ENCODE data around the gene UTF1.

GRCh38 chr10:133190225-133190624 lies 39.8 kb upstream of the UTF1 start:
- TF ChIP-seq, protein P1, sequence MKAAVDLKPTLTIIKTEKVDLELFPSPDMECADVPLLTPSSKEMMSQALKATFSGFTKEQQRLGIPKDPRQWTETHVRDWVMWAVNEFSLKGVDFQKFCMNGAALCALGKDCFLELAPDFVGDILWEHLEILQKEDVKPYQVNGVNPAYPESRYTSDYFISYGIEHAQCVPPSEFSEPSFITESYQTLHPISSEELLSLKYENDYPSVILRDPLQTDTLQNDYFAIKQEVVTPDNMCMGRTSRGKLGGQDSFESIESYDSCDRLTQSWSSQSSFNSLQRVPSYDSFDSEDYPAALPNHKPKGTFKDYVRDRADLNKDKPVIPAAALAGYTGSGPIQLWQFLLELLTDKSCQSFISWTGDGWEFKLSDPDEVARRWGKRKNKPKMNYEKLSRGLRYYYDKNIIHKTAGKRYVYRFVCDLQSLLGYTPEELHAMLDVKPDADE (IDR thresholded peaks at IDR 0.05): no peak
- TF ChIP-seq, protein P2, sequence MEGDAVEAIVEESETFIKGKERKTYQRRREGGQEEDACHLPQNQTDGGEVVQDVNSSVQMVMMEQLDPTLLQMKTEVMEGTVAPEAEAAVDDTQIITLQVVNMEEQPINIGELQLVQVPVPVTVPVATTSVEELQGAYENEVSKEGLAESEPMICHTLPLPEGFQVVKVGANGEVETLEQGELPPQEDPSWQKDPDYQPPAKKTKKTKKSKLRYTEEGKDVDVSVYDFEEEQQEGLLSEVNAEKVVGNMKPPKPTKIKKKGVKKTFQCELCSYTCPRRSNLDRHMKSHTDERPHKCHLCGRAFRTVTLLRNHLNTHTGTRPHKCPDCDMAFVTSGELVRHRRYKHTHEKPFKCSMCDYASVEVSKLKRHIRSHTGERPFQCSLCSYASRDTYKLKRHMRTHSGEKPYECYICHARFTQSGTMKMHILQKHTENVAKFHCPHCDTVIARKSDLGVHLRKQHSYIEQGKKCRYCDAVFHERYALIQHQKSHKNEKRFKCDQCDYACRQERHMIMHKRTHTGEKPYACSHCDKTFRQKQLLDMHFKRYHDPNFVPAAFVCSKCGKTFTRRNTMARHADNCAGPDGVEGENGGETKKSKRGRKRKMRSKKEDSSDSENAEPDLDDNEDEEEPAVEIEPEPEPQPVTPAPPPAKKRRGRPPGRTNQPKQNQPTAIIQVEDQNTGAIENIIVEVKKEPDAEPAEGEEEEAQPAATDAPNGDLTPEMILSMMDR (conservative IDR thresholded peaks at IDR 0.05; ENCODE audit: low read depth in 2 of 2): no peak
- TF ChIP-seq, protein P3, sequence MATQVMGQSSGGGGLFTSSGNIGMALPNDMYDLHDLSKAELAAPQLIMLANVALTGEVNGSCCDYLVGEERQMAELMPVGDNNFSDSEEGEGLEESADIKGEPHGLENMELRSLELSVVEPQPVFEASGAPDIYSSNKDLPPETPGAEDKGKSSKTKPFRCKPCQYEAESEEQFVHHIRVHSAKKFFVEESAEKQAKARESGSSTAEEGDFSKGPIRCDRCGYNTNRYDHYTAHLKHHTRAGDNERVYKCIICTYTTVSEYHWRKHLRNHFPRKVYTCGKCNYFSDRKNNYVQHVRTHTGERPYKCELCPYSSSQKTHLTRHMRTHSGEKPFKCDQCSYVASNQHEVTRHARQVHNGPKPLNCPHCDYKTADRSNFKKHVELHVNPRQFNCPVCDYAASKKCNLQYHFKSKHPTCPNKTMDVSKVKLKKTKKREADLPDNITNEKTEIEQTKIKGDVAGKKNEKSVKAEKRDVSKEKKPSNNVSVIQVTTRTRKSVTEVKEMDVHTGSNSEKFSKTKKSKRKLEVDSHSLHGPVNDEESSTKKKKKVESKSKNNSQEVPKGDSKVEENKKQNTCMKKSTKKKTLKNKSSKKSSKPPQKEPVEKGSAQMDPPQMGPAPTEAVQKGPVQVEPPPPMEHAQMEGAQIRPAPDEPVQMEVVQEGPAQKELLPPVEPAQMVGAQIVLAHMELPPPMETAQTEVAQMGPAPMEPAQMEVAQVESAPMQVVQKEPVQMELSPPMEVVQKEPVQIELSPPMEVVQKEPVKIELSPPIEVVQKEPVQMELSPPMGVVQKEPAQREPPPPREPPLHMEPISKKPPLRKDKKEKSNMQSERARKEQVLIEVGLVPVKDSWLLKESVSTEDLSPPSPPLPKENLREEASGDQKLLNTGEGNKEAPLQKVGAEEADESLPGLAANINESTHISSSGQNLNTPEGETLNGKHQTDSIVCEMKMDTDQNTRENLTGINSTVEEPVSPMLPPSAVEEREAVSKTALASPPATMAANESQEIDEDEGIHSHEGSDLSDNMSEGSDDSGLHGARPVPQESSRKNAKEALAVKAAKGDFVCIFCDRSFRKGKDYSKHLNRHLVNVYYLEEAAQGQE (IDR thresholded peaks at IDR 0.05; ENCODE audit: unreplicated experiment): no peak
- TF ChIP-seq EZH2 (IDR thresholded peaks at IDR 0.05; ENCODE audit: low read depth, unreplicated experiment): no peak
- TF ChIP-seq EZH2phosphoT487 (IDR thresholded peaks at IDR 0.05; ENCODE audit: unreplicated experiment): no peak

All from GM23338 (cell line).